T-helper 9 cell (primary cell): ENCODE data around the gene CT83.

Source experiments
- DNase-seq: peaks from one replicate; pipeline ENCODE4 v3.0.0-alpha.2; 2020
- total RNA-seq, 2 donors: gene quantifications; one replicate each; lab custom pipeline; 2026; lab: John Stamatoyannopoulos, UW

The CT83 gene, protein sequence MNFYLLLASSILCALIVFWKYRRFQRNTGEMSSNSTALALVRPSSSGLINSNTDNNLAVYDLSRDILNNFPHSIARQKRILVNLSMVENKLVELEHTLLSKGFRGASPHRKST
- 0 reads per million in 2 donors for total RNA-seq

DNA sequence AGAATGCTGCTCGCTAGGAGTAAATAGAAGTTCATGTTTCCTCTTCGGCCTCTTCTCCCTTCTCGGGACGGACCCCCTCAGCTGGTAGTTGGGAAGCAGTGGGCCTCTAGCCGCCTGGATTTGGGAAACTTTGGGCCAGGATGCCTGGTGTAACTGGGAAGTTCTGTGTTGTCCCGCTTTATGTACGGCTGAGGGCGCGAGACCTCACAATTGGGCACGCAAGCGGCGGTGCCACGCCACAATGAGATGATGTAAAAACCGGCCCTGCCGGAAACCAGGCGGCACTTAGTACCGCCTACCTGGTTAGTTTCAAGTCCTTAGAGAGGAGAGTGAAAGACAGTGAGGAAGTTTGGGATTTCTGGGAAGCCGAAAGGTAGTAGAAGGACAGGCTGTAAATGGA lies at the start of gene CT83:
Gene CT83, minus strand, starts transcription at position 155 of the 400 bp plus-strand sequence. Its CDS starts 120 bp downstream, at position 35.
- no peak for DNase-seq

DNA sequence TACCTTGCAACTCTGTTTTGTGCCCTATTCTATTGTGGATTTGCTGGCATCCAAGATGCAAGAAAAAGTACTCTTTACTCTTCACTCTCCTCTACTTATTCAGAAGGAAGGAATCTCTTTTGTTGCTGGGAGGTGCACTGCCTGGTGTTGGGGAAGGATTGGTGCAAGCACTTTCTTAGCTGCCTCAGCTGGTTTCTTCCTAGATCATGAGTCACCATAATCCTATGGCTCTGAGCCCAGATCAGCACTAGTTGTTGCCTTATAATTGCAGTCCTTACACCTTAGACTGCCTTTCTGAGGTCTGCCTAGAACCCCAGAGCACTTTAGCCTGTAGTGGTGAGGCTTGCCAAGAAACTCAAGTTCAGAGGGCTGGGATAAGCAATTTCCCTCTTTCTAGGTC lies 37.0 kb upstream of the CT83 start:
- DNase-seq = no peak

DNA sequence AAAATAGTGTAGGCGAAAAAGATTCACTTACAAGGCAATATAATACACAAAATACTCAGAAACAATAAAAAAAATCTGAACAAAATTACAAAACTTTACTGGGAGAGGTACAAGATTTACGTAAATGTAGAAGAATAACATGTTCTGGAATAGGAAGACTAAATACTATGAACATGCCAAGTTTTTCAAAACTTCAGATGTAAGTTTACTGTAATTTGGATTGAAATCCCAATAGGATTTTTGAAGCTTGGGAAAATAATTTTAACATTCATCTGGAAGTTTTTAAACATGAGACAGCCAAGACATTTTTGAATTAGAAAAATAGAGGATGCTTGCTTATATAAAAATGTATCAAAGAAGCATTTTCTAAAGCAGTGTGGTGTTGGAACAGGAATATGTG lies 30.5 kb upstream of the CT83 start:
- DNase-seq = no peak

DNA sequence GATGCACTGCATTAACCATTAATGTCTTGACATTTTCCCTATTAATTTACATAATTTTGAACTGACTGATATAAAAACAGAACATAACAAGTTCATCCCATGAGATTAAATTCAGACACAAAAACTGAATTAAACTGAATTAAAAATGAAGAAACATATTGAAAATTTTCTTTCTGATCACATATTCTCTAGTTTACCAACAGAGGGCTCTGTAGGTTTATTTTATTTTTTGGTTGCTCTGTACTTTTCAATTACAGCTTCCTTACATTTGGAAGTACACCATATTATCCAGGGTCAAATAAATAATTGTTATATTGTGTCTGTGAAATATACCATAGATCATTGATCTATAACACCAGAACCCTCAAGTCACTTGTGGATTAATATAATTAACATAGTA lies 27.3 kb upstream of the CT83 start:
- DNase-seq = no peak

DNA sequence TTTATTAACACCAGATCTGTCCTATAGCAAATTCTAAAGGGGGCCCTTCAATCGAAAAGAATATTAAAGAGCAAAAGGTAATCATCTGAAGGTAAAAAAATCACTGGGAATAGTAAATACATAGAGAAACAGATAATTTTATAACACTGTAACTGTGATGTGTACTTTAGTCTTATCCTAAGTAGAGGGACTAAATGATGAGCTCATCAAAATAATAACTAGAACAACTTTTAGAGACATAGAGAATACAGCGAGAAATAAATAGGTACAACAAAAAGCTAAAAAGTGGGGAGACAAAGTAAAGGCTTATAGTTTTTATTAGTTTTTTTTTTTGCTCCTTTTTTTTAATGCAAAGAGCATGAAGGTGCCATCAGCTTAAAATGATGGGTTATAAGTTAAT lies 17.3 kb upstream of the CT83 start:
- no peak for DNase-seq

DNA sequence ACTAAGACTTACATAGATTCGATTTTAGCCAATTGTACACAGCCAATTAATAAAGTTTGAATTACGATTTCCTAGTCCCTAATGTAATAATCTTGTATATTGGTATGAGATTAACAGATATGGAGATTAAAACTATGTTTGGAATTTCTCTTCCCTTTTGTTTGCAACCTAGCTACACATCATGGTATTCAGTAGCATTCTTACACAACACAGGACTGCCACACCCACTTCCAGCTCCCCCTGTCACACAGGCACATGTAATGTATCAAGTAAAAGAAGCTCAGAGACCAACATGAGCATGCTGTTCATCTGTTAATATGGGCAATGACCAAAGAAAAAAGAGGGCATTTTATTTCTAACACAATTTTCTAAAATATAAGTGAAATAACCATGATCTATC lies 13.6 kb downstream of the CT83 start:
- DNase-seq = no peak

DNA sequence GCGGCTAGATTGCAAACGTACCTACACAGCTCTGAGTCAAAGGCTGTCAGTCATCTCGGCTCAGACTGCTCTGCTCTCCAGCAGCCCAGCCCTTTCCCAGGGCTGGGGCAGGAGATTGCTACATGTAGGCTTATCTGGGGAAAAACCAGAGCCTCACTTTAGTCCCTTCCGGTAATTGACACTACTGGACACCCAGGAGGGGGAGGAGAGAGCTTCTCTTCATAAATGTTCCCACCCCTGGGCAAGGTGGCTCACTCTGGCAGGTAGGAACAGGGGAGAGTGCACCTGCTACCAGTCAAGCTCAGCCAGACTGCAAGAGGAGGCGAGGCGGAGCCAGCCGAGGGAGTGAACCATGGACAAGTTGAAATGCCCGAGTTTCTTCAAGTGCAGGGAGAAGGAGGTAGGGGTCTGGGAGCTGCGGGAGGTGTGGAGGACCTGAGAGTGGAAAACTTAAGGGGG lies 26.4 kb downstream of the CT83 start, which contains the start of gene SLC6A14:
Gene SLC6A14, plus strand, starts transcription at position 249 of the 459 bp plus-strand sequence. Its CDS starts 104 bp downstream, at position 353.
- no peak for DNase-seq

DNA sequence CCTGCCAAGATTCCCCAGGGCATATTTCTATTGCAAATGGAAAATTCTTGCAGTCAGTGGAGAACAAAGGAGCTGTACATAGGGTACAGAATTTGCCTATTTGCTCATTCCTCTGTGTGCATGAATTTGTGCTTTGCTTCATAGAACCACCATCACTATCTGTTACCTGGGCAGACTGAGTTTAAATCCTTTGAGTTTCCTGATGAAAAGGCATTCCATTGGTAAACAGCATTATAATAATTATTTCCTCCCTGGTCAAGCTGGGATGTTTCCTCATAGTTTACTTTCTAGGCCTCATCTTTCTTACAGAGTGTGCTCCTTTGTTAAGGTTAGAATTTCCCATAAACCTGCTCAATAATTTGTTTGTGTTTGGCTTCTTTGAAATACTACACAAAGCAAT lies 27.2 kb downstream of the CT83 start:
- DNase-seq = no peak

DNA sequence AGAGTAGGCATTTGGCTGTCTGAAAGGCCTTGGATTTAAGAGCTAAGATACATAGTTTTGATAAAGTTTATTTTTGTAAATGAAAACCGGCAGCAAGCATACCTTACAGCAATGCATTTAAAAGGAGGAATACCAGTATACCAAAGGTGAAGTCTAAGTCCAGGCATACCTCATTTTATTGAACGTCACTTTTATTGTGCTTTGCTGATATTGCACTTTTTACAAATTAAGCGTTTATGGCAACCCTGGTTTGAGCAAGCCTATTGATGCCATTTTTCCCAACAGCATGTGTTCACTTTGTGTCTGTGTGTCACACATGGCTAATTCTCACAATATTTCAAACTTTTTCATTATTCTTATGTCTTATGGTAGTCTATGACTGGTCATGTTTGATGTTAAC lies 34.8 kb downstream of the CT83 start:
- DNase-seq = no peak

DNA sequence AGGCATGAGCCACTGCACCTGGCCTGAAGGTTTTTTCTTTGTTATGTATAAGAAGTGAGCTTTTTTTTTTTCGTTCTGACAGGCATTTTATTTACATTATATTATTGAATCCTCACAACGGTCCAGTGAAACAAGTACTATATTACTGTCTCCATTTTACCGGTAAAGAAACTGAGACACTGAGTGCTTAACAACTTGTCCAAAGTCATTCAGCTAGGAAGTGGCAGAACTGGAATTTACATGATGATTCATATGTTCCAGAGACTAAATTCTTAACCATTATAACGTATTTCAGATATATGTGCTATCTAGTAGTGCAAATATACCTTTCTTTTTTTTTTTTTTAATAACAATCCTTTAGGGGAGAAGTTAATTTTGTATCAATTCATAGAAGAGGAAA lies 44.8 kb downstream of the CT83 start:
- no peak for DNase-seq

DNA sequence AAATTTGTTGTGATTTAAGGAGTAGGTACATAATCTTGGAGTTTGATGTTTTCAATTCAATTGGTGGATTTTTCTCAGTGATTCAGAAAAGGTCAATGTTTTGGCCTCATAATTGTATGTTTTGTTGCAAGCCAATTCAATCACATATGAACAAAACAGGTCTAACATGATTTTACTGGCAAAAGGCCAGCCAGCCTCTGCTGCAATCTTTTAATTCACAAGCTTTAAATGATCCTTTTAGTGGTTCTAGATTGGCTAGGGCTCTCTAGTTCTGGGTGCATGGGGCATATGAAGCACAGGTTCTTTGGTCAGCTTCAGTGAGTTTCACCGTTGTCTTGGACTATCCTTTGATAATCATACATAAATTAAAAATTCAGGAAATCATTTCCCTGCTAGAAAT lies 45.6 kb downstream of the CT83 start:
- DNase-seq = no peak

DNA sequence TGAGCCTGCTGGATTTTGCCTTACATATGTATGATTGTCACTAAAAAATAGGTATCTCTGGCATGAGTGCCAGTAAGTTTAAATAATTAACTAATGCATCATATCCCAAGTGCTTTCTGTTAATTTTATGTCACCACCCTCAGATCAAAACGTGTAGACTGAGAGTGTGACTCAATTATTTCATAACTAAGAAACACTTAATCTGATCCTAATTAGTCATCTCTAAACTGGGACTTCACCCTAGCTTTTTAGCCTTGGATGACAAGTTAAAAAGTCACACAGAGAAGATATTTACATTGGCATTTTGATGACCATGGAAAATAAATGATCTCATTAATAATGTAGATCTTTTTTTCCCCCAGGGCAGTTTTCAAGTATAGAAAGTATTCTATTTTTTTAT lies 49.5 kb downstream of the CT83 start:
- DNase-seq = no peak
